ENCODE results near the gene RAB40C. TPM values are rescaled to one million over a fixed set of nuclear protein-coding genes. Genes with fewer than 3 reads are reported as not detected.
"Not testable (repeated sequence)": the region's sequence is repeated elsewhere in the genome, so short reads cannot be mapped to it uniquely, and the experiment has no call there.

Gene RAB40C
- total RNA-seq, 2 experiments from 2014 or later: 13.3 to 14.0 TPM

DNA sequence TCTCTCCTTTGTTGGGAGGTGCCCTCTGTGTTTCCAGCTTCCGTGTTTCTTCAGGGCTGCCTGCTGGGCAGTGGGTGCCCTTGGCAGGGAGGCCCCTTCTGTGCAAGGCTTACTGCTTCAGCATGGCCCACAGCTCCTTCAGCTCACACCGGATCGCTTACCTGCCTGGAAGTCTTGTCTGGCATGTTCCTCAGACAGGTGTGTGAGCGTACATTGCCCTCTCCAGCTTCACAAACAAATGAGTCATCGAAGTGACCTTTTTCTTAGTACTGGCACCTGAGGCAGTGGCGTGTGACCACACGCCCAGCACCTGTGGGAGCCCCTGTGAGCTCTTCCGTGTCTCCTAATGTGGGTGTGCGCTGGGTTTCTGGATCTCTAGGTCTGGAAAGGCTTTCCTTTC, 3.5 kb downstream of the RAB40C start:
- peaks cover 2% of the 10 kb centered on the region for H3K36me3 Mint-ChIP-seq
- CTCF ChIA-PET: interaction anchor here (1.2 kb wide), 1 partner anchor 55 kb away, joined by 3 read pairs; no protein-coding TSS in a partner anchor
- H3K27me3 Mint-ChIP-seq: no peaks in the 10 kb centered on the region
- DNase-seq: no peak
- H3K27ac Mint-ChIP-seq: no peak overlapping the region
- peaks cover 14% of the 10 kb centered on the region for H3K4me1 Mint-ChIP-seq
- H3K9me3 Mint-ChIP-seq (ENCODE audit: low read depth): no peaks in the 10 kb centered on the region
- H3K4me3 Mint-ChIP-seq: no peak overlapping the region
- ATAC-seq: no peak

DNA sequence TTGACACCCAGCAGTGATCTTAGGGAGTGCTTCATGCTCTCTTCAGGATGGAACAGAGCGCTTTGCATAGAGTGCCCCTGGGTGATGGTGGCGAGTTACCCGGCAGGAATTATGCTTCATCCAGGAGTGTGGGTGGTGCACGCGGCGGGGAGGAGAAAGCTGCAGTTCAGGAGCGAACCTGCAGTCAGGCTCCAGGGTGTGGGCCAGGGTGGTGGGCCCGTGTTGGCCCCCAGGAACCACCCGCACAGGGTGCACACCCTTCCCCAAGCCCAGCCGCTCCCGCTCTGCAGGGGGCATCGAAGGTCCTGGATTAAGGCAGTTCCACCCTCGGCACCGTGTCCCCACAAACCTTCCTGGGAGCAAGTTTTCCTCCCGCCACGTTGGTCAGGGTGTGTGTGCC, 3.9 kb downstream of the RAB40C start:
- no peak overlapping the region for H3K4me3 Mint-ChIP-seq
- CTCF ChIA-PET: interaction anchor here (1.2 kb wide), 1 partner anchor 54 kb away, joined by 3 read pairs; no protein-coding TSS in a partner anchor
- H3K9me3 Mint-ChIP-seq (ENCODE audit: low read depth): no peaks in the 10 kb centered on the region
- no peaks in the 10 kb centered on the region for H3K27me3 Mint-ChIP-seq
- H3K4me1 Mint-ChIP-seq: peaks cover 13% of the 10 kb centered on the region
- no peak overlapping the region for H3K27ac Mint-ChIP-seq
- H3K36me3 Mint-ChIP-seq: peaks cover 6% of the 10 kb centered on the region
- DNase-seq (no peak), ATAC-seq (no peak)

DNA sequence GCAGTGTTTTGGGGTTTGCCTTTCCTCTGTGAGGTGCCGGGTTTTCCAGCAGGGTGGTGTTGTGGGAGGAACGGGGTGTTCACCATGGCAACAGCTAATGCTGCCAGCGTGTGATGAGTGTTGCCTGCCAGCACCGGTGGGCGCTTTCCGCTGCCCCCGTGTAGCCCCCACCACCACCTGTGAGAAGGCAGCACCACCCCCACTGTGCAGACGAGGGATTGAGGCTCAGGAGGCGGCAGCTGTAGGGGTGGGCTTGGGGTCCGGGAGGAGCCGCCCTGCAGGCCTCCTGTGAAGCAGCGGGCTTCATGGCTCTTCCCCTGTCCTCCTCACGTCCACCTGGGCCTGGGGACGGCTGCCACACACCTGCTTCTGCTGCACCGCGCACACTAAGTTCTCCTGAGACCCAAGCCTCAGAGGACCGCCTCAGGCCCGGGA, 5.2 kb downstream of the RAB40C start:
- Mint-ChIP-seq H3K4me3 (no peak overlapping the region), H3K4me1 (peaks cover 13% of the 10 kb centered on the region), H3K36me3 (peaks cover 8% of the 10 kb centered on the region), H3K27me3 (no peaks in the 10 kb centered on the region), H3K27ac (no peak overlapping the region), H3K9me3 (ENCODE audit: low read depth) (no peaks in the 10 kb centered on the region)
- no peak for ATAC-seq
- DNase-seq: no peak
- CTCF ChIA-PET: no interaction called here

DNA sequence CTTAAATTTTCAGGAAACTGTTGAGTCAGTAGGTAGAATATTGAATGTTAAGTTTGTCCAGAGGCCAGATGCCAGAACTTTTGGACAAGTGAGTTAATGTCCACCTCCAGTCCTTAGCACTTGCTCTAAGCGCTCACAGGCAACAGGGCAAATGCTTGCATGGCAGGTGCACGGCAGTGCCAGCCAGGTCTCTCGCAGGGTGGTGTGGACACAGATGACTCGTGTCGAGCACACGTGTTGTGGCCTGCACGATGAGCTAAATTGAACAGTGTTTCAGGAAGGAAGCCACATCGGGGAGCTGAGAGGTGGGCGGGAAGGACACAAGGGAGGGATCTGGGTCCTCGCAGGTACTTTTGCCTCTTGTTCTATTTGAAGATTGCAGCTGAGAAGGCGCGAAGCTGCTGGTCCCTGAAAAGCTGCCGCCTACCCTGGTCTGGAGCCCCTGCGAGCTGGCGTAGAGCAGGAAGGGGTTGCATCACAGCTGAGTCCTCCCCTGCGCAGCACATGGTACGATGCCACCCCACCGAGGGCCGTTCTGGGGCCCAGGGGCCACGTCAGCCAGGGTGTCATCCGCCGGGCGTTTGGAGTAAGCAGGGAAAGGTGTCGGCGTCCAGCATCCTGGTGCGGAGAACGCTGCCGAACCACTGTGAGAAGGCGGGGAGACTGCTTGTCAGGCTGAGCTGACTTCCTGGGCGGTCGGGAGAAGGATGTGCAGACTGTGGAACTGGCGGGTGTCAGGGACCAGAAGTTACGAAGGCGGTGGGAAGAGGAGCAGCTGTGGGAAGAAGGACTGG, 6.3 kb downstream of the RAB40C start:
- peaks cover 6% of the 10 kb centered on the region for H3K4me1 Mint-ChIP-seq
- H3K4me3 Mint-ChIP-seq: no peak overlapping the region
- H3K36me3 Mint-ChIP-seq: peaks cover 8% of the 10 kb centered on the region
- no peaks in the 10 kb centered on the region for H3K9me3 Mint-ChIP-seq (ENCODE audit: low read depth)
- CTCF ChIA-PET: no interaction called here
- H3K27ac Mint-ChIP-seq: no peak overlapping the region
- DNase-seq (no peak), ATAC-seq (no peak)
- H3K27me3 Mint-ChIP-seq: no peaks in the 10 kb centered on the region

DNA sequence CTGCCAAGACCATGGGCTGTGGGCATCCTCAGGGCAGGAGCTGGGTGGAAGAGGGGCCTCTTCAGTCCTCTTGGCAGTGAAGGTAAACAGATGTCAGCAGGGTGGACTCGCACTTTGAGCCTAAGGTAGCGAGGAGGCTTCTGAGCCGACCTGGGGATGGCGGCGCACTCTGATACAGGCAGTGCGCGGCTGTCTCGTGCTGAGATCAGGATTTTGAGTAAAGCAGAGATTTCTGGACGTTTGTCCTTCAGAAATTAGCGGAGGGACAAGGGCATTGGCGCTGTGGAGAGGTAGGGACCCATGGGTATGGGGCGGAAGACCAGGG, 6.8 kb downstream of the RAB40C start:
- Mint-ChIP-seq H3K4me3 (no peak overlapping the region), H3K9me3 (ENCODE audit: low read depth) (no peaks in the 10 kb centered on the region), H3K27ac (no peak overlapping the region), H3K27me3 (no peaks in the 10 kb centered on the region), H3K4me1 (peaks cover 4% of the 10 kb centered on the region), H3K36me3 (peaks cover 8% of the 10 kb centered on the region)
- CTCF ChIA-PET: no interaction called here
- DNase-seq (no peak), ATAC-seq (no peak)

DNA sequence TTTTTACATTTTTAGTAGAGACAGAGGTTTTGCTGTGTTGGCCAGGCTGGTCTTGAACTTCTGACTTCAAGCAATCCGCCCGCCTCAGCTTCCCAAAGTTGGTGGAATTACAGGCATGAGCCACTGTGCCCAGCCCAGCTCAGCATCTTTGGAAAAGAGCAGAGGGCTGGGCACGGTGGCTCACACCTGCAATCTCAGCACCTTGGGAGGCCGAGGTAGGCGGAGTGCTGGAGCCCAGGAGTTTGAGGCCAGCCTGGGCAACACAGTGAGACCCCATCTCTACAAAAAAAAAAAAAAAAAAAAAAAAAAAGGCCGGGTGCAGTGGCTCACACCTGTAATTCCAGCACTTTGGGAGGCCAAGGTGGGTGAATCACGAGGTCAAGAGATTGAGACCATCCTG, 7.8 kb downstream of the RAB40C start:
- H3K36me3 Mint-ChIP-seq; H3K4me1 Mint-ChIP-seq; H3K27ac Mint-ChIP-seq; H3K4me3 Mint-ChIP-seq; H3K27me3 Mint-ChIP-seq; H3K9me3 Mint-ChIP-seq (ENCODE audit: low read depth); CTCF ChIA-PET; ATAC-seq; DNase-seq: not testable (repeated sequence)

DNA sequence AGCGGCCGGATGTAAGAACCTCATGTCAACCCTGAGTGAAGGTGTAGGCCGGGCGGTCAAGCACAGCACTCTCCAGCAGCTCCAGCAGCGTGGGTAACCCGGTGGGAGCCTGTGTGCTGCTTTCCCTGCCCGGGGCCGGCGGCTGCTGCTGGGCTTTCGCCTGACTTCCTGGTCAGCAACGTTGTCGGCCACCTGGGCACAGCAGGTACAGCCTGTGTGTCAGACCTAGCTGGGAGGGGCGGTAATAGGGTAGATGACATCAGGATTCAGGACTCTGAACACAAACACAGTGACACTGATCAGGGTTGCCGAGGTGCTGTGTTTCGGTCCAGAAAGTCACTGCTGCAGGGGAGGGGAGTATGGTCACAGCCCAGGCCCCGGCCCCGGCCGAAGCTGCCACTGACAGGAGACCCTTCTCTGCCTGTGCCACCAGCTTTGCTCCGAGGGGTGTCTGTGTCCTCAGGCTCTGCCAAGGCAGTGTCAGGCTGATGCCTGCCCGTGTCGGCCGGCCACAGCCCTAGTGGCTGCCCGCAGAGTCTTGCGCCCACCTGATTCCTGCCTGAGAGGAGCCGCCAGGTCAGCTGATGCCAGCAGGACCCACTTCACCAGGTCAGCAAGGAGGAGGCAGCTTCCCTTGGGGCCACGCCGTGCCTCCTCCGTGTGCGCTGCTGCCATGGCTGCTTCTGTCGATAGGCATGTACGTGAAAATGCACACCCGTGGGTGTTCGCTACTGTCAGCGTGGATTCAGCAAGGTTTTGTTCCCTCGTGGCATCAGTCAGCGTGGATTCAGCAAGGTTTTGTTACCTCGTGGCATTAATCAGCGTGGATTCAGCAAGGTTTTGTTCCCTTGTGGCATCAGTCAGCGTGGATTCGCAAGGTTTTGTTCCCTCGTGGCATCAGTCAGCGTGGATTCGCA, 9.2 kb downstream of the RAB40C start:
- peaks cover 8% of the 10 kb centered on the region for H3K36me3 Mint-ChIP-seq
- H3K27me3 Mint-ChIP-seq: no peaks in the 10 kb centered on the region
- DNase-seq (no peak), ATAC-seq (no peak)
- H3K4me1 Mint-ChIP-seq: peaks cover 2% of the 10 kb centered on the region
- H3K4me3 Mint-ChIP-seq: no peak overlapping the region
- CTCF ChIA-PET: no interaction called here
- no peak overlapping the region for H3K27ac Mint-ChIP-seq
- H3K9me3 Mint-ChIP-seq (ENCODE audit: low read depth): no peaks in the 10 kb centered on the region

DNA sequence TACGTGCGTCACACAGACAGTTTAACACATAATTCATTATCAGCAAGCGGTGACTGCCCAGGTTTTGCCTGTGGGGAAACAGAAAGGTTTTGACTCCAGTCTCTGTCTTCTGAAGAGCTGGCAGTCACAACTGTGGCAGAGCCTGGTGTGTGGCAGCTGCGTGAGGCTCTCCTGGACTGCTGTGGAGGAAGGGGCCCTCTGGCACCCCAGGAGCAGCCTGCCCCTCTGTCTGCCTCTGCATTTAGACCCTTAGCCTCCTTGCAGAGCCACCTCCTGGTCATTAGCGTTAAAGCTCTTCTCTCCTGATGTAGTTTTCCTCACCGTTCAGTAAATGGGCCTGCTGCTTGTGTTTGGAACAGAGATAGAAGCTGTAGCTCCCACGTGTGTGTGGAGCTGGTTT, 10.9 kb downstream of the RAB40C start:
- H3K36me3 Mint-ChIP-seq: peaks cover 8% of the 10 kb centered on the region
- peaks cover 2% of the 10 kb centered on the region for H3K4me1 Mint-ChIP-seq
- no peak for DNase-seq
- H3K4me3 Mint-ChIP-seq: no peak overlapping the region
- CTCF ChIA-PET: interaction anchor here (0.7 to 0.9 kb wide), 2 partner anchors 13 to 22 kb away, joined by 3 read pairs; no protein-coding TSS in a partner anchor
- no peak for ATAC-seq
- H3K27ac Mint-ChIP-seq: no peak overlapping the region
- H3K9me3 Mint-ChIP-seq (ENCODE audit: low read depth): no peaks in the 10 kb centered on the region
- H3K27me3 Mint-ChIP-seq: no peaks in the 10 kb centered on the region

DNA sequence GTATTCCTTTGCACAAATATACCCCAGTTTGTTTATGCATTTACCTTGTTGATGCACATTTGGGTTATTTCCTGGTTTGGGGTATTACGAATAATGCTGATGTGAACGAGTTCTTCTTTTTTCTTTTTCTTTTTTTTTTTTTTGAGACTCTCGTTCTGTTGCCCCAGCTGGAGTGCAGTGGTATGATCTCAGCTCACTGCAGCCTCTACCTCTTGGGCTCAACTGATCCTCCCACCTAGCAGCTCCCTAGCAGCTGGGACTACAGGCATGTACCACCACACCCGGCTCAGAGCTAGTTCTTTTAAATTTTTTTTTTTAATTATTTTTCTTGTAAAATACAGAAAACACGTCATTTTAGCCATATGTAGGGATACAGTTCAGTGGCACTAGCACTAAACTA, 14.1 kb downstream of the RAB40C start:
- DNase-seq (no peak), ATAC-seq (no peak)
- CTCF ChIA-PET: interaction anchor here (0.7 kb wide), 1 partner anchor 108 kb away, joined by 3 read pairs; no protein-coding TSS in a partner anchor
- H3K27me3 Mint-ChIP-seq: no peaks in the 10 kb centered on the region
- no peaks in the 10 kb centered on the region for H3K9me3 Mint-ChIP-seq (ENCODE audit: low read depth)
- H3K4me3 Mint-ChIP-seq: no peak overlapping the region
- no peak overlapping the region for H3K27ac Mint-ChIP-seq
- peaks cover 2% of the 10 kb centered on the region for H3K36me3 Mint-ChIP-seq
- H3K4me1 Mint-ChIP-seq: no peaks in the 10 kb centered on the region

DNA sequence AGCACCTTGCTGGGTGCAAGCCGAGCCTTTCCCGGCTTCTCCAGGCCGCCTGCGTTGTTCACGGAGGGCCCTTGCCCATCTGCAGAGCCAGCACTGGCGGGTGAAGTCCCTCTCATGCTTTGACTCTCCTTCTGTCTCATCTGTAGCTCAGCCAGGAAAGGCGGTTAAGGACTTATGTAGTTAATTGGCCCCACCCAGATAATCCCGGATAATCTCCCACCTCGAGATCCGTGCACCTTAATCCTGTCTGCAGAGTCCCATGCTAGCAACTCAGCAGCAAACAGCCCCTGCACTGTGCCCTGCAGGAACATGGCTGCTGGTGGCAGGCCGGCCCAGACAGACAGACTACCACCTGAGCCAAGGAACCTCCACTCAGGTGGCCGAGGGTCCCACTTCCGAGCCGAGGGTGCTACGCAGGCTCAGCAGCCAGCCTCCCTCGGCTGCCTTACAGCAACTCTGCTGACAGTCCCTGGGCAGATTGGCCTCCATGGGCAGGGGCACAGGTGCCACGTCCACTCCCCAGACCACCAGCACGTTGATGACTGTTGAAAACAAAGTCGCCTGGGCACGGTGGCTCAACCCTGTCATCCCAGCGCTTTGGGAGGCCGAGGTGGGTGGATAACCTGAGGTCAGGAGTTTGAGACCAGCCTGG, 16.9 kb downstream of the RAB40C start:
- CTCF ChIA-PET: no interaction called here
- H3K27ac Mint-ChIP-seq: no peak overlapping the region
- no peaks in the 10 kb centered on the region for H3K4me1 Mint-ChIP-seq
- H3K4me3 Mint-ChIP-seq: no peak overlapping the region
- no peaks in the 10 kb centered on the region for H3K36me3 Mint-ChIP-seq
- DNase-seq (no peak), ATAC-seq (no peak)
- H3K9me3 Mint-ChIP-seq (ENCODE audit: low read depth): no peaks in the 10 kb centered on the region
- H3K27me3 Mint-ChIP-seq: no peaks in the 10 kb centered on the region

DNA sequence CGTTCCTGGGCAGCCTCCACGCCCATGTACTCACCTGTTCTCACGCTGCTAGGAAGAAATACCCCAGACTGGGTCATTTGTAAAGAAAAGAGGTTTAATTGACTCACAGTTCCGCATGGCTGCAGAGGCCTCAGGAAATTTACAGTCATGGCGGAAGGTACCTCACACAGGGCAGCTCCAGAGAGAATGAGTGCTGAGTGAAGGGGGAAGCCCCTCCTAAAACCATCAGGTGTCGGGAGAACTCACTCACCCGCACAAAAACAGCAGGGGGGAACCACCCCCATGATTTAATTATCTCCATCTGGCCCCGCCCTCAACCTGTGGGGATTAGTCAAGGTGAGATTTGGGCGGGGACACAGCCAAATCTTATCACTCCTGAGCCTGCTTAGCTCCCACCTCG, 18.2 kb downstream of the RAB40C start:
- no peaks in the 10 kb centered on the region for H3K27me3 Mint-ChIP-seq
- CTCF ChIA-PET: no interaction called here
- no peaks in the 10 kb centered on the region for H3K9me3 Mint-ChIP-seq (ENCODE audit: low read depth)
- H3K4me3 Mint-ChIP-seq: no peak overlapping the region
- ATAC-seq: no peak
- no peak for DNase-seq
- no peaks in the 10 kb centered on the region for H3K36me3 Mint-ChIP-seq
- no peak overlapping the region for H3K27ac Mint-ChIP-seq
- no peaks in the 10 kb centered on the region for H3K4me1 Mint-ChIP-seq

DNA sequence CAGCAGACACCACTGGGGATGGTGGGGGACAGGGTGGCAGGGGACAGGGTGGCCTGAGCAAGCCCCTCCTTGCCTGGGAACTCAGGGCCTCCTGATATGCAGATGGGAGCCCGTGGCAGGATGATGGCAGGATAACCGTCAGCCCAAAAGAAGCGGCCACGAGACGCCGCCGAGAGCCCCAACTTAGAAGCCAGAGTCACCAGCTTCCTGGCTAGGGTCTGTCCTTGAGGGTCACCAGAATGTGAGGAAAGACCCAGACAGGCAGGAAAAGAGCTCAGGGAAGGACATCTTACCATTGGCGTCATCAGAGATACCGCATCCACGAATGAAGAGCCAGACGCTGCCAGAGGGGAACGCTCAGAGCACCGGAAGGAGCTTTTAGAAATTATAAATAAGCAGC, 19.4 kb downstream of the RAB40C start:
- CTCF ChIA-PET: no interaction called here
- no peak for ATAC-seq
- Mint-ChIP-seq H3K27me3 (no peaks in the 10 kb centered on the region), H3K27ac (no peak overlapping the region), H3K9me3 (ENCODE audit: low read depth) (no peaks in the 10 kb centered on the region), H3K36me3 (no peaks in the 10 kb centered on the region), H3K4me1 (no peaks in the 10 kb centered on the region), H3K4me3 (no peak overlapping the region)
- no peak for DNase-seq

DNA sequence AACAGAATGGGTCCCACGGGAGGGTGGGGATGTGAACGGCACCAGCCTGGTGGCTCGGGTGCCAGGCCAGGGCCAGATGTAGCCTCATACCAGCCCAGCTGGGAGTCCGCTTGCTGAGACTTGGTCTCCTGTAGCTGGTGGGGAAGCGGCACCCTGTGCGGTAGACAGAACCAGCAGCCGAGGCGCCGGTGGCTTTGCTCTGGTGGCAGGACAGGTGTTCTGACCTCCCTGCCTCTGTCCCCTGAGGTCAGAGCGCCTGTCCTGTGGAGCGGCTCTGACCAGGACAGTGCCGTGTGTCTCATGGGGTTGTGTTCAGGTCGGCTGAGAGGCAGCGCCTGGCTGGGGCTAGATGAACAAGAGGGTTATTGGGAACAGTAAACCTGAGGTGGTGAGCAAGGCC, 20.1 kb downstream of the RAB40C start:
- H3K9me3 Mint-ChIP-seq (ENCODE audit: low read depth): no peaks in the 10 kb centered on the region
- no peak overlapping the region for H3K27ac Mint-ChIP-seq

More for the DNA sequence above, 20.1 kb downstream of the RAB40C start:
- Mint-ChIP-seq H3K4me1 (no peaks in the 10 kb centered on the region), H3K4me3 (no peak overlapping the region), H3K27me3 (no peaks in the 10 kb centered on the region), H3K36me3 (no peaks in the 10 kb centered on the region)
- no peak for DNase-seq
- CTCF ChIA-PET: interaction anchor here (1.0 kb wide), 1 partner anchor 101 kb away, joined by 3 read pairs; no protein-coding TSS in a partner anchor
- ATAC-seq: no peak

All from activated CD8-positive, alpha-beta memory T cell treated with anti-CD3 and anti-CD28 coated beads, Interleukin-2, amount 10 ng/mL, durations not matched to agents 7 days and 5 days (primary cell).